Breast epithelium (tissue), 3 donors: ENCODE results near the gene SCAF11.

Experiments
- POLR2A ChIP-seq: fragments of 450-650 bp; IDR thresholded peaks from one replicate; pipeline ENCODE4 v1.6.1; 2016; ENCODE audit warnings: antibody characterized with exemption, mild to moderate bottlenecking, moderate library complexity
- TF ChIP-seq, protein P1 (sequence below), 3 donors: fragments of 450-650 bp; IDR thresholded peaks; one replicate each; pipeline ENCODE4 v1.5.1; 2016 to 2017; ENCODE audit warnings: antibody characterized with exemption in 3 of 3, mild to moderate bottlenecking in 3 of 3, moderate library complexity in 3 of 3

- TF ChIP-seq, protein P1, sequence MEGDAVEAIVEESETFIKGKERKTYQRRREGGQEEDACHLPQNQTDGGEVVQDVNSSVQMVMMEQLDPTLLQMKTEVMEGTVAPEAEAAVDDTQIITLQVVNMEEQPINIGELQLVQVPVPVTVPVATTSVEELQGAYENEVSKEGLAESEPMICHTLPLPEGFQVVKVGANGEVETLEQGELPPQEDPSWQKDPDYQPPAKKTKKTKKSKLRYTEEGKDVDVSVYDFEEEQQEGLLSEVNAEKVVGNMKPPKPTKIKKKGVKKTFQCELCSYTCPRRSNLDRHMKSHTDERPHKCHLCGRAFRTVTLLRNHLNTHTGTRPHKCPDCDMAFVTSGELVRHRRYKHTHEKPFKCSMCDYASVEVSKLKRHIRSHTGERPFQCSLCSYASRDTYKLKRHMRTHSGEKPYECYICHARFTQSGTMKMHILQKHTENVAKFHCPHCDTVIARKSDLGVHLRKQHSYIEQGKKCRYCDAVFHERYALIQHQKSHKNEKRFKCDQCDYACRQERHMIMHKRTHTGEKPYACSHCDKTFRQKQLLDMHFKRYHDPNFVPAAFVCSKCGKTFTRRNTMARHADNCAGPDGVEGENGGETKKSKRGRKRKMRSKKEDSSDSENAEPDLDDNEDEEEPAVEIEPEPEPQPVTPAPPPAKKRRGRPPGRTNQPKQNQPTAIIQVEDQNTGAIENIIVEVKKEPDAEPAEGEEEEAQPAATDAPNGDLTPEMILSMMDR (IDR thresholded peaks at IDR 0.05): no peak
- no peak for TF ChIP-seq POLR2A
These were observed 55.4 kb downstream of the SCAF11 start for GRCh38 chr12:45934956-45935355.
